Stimulated activated CD4-positive, alpha-beta T cell treated with anti-CD3 and anti-CD28 coated beads, Interleukin-1b, Interleukin-23, amount 100 ng/mL, for 4 hours (primary cell): Measurements from ENCODE around the gene MROH8.
A peak's percentile ranks its signal among the peaks of the same experiment; 100 is the strongest.

Source experiments
- DNase-seq, 2 donors: peaks; one replicate each; pipeline ENCODE4 v3.0.0-alpha.2; 2020; ENCODE audit warnings: low read depth in 2 of 2

Gene MROH8

GRCh38 chr20:37198932-37199660 lies 19.7 kb upstream of the MROH8 start:
- no peak for DNase-seq

- no peak for DNase-seq
These were observed 15.5 kb upstream of the MROH8 start for GRCh38 chr20:37194621-37195417.

- DNase-seq, result no peak
These were observed 14.5 kb upstream of the MROH8 start for GRCh38 chr20:37193821-37194220.

GRCh38 chr20:37193226-37193625 lies 13.9 kb upstream of the MROH8 start:
- no peak for DNase-seq

GRCh38 chr20:37192137-37192854 lies 12.9 kb upstream of the MROH8 start:
- DNase-seq, result peak; percentile 50 to 59

- no peak for DNase-seq
These were observed 11.2 kb upstream of the MROH8 start for GRCh38 chr20:37190354-37191112.

GRCh38 chr20:37189416-37190016 lies 10.2 kb upstream of the MROH8 start:
- DNase-seq, result no peak

- no peak for DNase-seq
These were observed 9.4 kb upstream of the MROH8 start for GRCh38 chr20:37188787-37189186.

- DNase-seq, result no peak
These were observed 6.3 kb upstream of the MROH8 start for GRCh38 chr20:37185686-37186085.

GRCh38 chr20:37179683-37180524 lies 556 bp upstream of the MROH8 start:
- no peak for DNase-seq

GRCh38 chr20:37172836-37173235 lies 6.5 kb downstream of the MROH8 start:
- DNase-seq, result no peak

GRCh38 chr20:37166867-37167266 lies 12.5 kb downstream of the MROH8 start:
- no peak for DNase-seq

GRCh38 chr20:37165031-37165430 lies 14.3 kb downstream of the MROH8 start:
- no peak for DNase-seq

- no peak for DNase-seq
These were observed 15.4 kb downstream of the MROH8 start for GRCh38 chr20:37163832-37164554.

GRCh38 chr20:37162646-37163045 lies 16.7 kb downstream of the MROH8 start:
- no peak for DNase-seq

GRCh38 chr20:37161830-37162549 lies 17.4 kb downstream of the MROH8 start:
- no peak for DNase-seq

GRCh38 chr20:37160683-37161082 lies 18.7 kb downstream of the MROH8 start:
- no peak for DNase-seq

GRCh38 chr20:37158248-37158647 lies 21.1 kb downstream of the MROH8 start:
- no peak for DNase-seq

- DNase-seq, result no peak
These were observed 23.4 kb downstream of the MROH8 start for GRCh38 chr20:37155987-37156386.
